ENCODE measurements around the gene PLAAT2. TPM values are rescaled to one million over a fixed set of nuclear protein-coding genes. Genes with fewer than 3 reads are reported as not detected.

Gene PLAAT2
- polyA plus RNA-seq (2013, experiment 1 of 4) = not detected
- not detected for polyA plus RNA-seq (2013, experiment 2 of 4)
- polyA plus RNA-seq (2013, experiment 3 of 4) = not detected
- not detected for polyA plus RNA-seq (2013, experiment 4 of 4)

GRCh38 chr11:63563201-63564055 lies at the start of gene PLAAT2:
TSS of gene PLAAT2 (minus strand) at chr11:63563379. CDS start at chr11:63563324, 55 bp downstream.
- WGBS, 2 experiments = 93 to 94% methylated on average over 13 of the region's 13 CpGs
- no peaks in the 10 kb centered on the region for H3K36me3 ChIP-seq (ENCODE audit: control insufficient read depth, insufficient read depth, low read length)

DNA sequence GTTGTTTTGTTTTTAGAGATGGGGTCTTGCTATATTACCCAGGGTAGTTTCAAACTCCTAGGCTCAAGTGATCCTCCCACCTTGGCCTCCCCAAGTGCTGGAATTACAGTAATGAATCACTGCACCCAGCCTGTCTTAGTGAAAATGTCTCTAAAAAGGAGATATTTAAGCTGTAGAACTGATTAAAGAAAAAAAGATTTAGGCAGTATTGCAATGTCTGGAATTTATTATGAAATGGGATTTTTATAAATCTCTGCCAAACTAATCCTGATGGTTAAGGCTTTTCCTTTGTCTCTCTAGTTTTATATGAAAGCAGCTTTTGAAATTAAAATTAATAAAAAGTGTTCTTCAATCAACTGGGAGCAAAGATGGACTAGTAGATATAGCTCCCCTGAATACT lies 49.0 kb upstream of the PLAAT2 start:
- Histone ChIP-seq H3K4me1 (ENCODE audit: control insufficient read depth, insufficient read depth, low read length) (peaks cover 6% of the 10 kb centered on the region), H3K9me3 (ENCODE audit: control insufficient read depth, low read length) (no peaks in the 10 kb centered on the region), H3K27me3 (ENCODE audit: control insufficient read depth, insufficient read depth, low read length, poor library complexity, severe bottlenecking) (peaks cover 75% of the 10 kb centered on the region), H3K27ac (ENCODE audit: insufficient read depth, low read depth, low read length, poor library complexity, severe bottlenecking) (no peak overlapping the region), H3K4me3 (ENCODE audit: insufficient read depth, low read depth, low read length) (no peak overlapping the region), H3K36me3 (ENCODE audit: control insufficient read depth, insufficient read depth, low read length) (no peaks in the 10 kb centered on the region)

More at GRCh38 chr11:63563201-63564055, at the start of gene PLAAT2:
- Histone ChIP-seq H3K4me3 (ENCODE audit: insufficient read depth, low read depth, low read length) (no peak within 1 kb of the TSS), H3K9me3 (ENCODE audit: control insufficient read depth, low read length) (no peaks in the 10 kb centered on the region), H3K27me3 (ENCODE audit: control insufficient read depth, insufficient read depth, low read length, poor library complexity, severe bottlenecking) (no peaks in the 10 kb centered on the region), H3K4me1 (ENCODE audit: control insufficient read depth, insufficient read depth, low read length) (no peaks in the 10 kb centered on the region), H3K27ac (ENCODE audit: insufficient read depth, low read depth, low read length, poor library complexity, severe bottlenecking) (no peak within 1 kb of the TSS)

GRCh38 chr11:63611395-63611747 lies 48.2 kb upstream of the PLAAT2 start:
- WGBS, 2 experiments = 59 to 64% methylated on average over 1 of the region's 1 CpG
- peaks cover 75% of the 10 kb centered on the region for H3K27me3 ChIP-seq (ENCODE audit: control insufficient read depth, insufficient read depth, low read length, poor library complexity, severe bottlenecking)

GRCh38 chr11:63610604-63611394 lies 47.6 kb upstream of the PLAAT2 start:
- Histone ChIP-seq H3K9me3 (ENCODE audit: control insufficient read depth, low read length) (no peaks in the 10 kb centered on the region), H3K4me3 (ENCODE audit: insufficient read depth, low read depth, low read length) (no peak overlapping the region), H3K4me1 (ENCODE audit: control insufficient read depth, insufficient read depth, low read length) (peaks cover 6% of the 10 kb centered on the region), H3K27me3 (ENCODE audit: control insufficient read depth, insufficient read depth, low read length, poor library complexity, severe bottlenecking) (peaks cover 73% of the 10 kb centered on the region), H3K36me3 (ENCODE audit: control insufficient read depth, insufficient read depth, low read length) (no peaks in the 10 kb centered on the region), H3K27ac (ENCODE audit: insufficient read depth, low read depth, low read length, poor library complexity, severe bottlenecking) (no peak overlapping the region)
- WGBS, 2 experiments = 9 to 13% methylated on average over 14 of the region's 14 CpGs

More at GRCh38 chr11:63611395-63611747, 48.2 kb upstream of the PLAAT2 start:
- Histone ChIP-seq H3K4me3 (ENCODE audit: insufficient read depth, low read depth, low read length) (no peak overlapping the region), H3K4me1 (ENCODE audit: control insufficient read depth, insufficient read depth, low read length) (peaks cover 6% of the 10 kb centered on the region), H3K27ac (ENCODE audit: insufficient read depth, low read depth, low read length, poor library complexity, severe bottlenecking) (no peak overlapping the region), H3K36me3 (ENCODE audit: control insufficient read depth, insufficient read depth, low read length) (no peaks in the 10 kb centered on the region), H3K9me3 (ENCODE audit: control insufficient read depth, low read length) (no peaks in the 10 kb centered on the region)

- H3K4me3 ChIP-seq (ENCODE audit: insufficient read depth, low read depth, low read length) = no peak overlapping the region
These were observed 46.9 kb upstream of the PLAAT2 start for GRCh38 chr11:63609971-63610580.

DNA sequence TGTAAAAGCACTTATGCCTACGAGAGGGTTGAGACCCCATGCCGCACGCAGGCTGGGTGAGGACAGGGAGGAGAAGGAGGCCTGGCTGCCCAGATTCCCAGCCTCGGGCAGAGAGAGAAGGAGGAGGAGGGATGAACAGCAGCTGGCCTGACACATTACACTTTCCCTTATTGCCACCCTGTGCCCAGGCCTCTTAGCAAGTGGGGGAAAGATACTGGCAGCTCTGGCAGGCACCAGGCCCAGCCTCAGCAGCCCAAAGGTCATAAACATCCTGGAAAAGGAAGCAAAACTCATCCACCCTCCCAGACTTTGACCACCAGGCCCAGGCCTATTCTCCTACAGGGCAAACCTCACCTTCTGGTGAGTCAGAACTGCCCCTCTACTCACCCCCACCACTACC lies 46.4 kb upstream of the PLAAT2 start:
- no peak overlapping the region for H3K4me3 ChIP-seq (ENCODE audit: insufficient read depth, low read depth, low read length)
- H3K27ac ChIP-seq (ENCODE audit: insufficient read depth, low read depth, low read length, poor library complexity, severe bottlenecking) = no peak overlapping the region
- 85 to 86% methylated on average over 3 to 4 of the region's 4 CpGs for WGBS, 2 experiments
- peaks cover 65% of the 10 kb centered on the region for H3K27me3 ChIP-seq (ENCODE audit: control insufficient read depth, insufficient read depth, low read length, poor library complexity, severe bottlenecking)
- no peaks in the 10 kb centered on the region for H3K9me3 ChIP-seq (ENCODE audit: control insufficient read depth, low read length)
- H3K36me3 ChIP-seq (ENCODE audit: control insufficient read depth, insufficient read depth, low read length) = no peaks in the 10 kb centered on the region
- peaks cover 6% of the 10 kb centered on the region for H3K4me1 ChIP-seq (ENCODE audit: control insufficient read depth, insufficient read depth, low read length)

More at GRCh38 chr11:63609971-63610580, 46.9 kb upstream of the PLAAT2 start:
- peaks cover 6% of the 10 kb centered on the region for H3K4me1 ChIP-seq (ENCODE audit: control insufficient read depth, insufficient read depth, low read length)
- H3K27ac ChIP-seq (ENCODE audit: insufficient read depth, low read depth, low read length, poor library complexity, severe bottlenecking) = no peak overlapping the region
- H3K9me3 ChIP-seq (ENCODE audit: control insufficient read depth, low read length) = no peaks in the 10 kb centered on the region
- 77 to 79% methylated on average over 14 of the region's 14 CpGs for WGBS, 2 experiments
- H3K27me3 ChIP-seq (ENCODE audit: control insufficient read depth, insufficient read depth, low read length, poor library complexity, severe bottlenecking) = peaks cover 68% of the 10 kb centered on the region
- H3K36me3 ChIP-seq (ENCODE audit: control insufficient read depth, insufficient read depth, low read length) = no peaks in the 10 kb centered on the region

DNA sequence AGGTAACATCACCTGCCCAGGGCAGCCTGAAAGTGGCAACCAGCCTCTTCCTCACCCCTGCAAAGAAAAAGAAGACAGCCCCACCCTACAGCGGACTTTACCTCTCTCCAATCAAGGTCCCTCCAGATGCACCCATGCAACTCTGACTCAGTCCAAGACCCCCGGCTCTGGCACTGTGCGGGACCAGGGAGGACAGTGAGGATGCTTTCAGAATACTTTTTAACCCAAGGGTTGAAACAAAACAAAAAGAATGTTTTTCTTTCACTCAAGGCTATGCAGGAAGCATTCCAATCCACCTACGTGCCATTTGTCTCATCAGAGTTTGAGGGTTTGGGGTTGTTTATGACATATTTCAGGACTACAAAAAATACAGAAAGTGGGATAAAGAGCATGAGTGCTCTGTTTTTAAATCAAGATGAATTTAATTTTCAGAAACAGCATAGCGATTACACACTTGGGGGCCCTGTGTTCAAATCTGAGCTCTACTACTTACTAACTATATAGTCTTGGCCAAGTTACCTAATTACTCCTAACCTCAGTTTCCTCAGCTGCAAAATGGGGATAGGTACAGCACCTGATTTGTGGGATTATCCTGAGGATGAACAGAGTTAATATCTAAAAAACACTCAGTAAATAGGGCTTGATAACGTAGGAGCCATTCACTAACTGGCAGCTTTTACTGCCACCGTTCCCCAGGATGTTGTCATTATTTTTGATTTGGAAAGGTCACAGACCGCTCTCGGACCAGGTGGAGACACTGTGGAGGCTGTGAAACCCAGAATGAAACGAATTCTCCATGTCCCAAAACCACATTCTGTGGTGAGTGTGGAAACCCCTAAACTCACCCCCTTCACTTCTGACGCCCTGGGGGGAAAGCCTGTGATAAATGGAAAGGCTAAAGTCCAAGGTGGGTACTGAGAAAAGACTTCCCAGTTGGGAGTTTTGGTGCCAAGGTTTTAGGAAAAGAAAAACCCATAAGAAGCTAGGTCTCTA lies 45.5 kb upstream of the PLAAT2 start:
- Histone ChIP-seq H3K9me3 (ENCODE audit: control insufficient read depth, low read length) (no peaks in the 10 kb centered on the region), H3K36me3 (ENCODE audit: control insufficient read depth, insufficient read depth, low read length) (no peaks in the 10 kb centered on the region), H3K4me3 (ENCODE audit: insufficient read depth, low read depth, low read length) (no peak overlapping the region), H3K27me3 (ENCODE audit: control insufficient read depth, insufficient read depth, low read length, poor library complexity, severe bottlenecking) (peaks cover 56% of the 10 kb centered on the region), H3K27ac (ENCODE audit: insufficient read depth, low read depth, low read length, poor library complexity, severe bottlenecking) (no peak overlapping the region), H3K4me1 (ENCODE audit: control insufficient read depth, insufficient read depth, low read length) (peaks cover 7% of the 10 kb centered on the region)
- WGBS, 2 experiments = 87 to 93% methylated on average over 10 to 11 of the region's 11 CpGs

- Histone ChIP-seq H3K27ac (ENCODE audit: insufficient read depth, low read depth, low read length, poor library complexity, severe bottlenecking) (peak overlapping the region; percentile 8), H3K27me3 (ENCODE audit: control insufficient read depth, insufficient read depth, low read length, poor library complexity, severe bottlenecking) (peaks cover 2% of the 10 kb centered on the region), H3K4me3 (ENCODE audit: insufficient read depth, low read depth, low read length) (no peak overlapping the region), H3K36me3 (ENCODE audit: control insufficient read depth, insufficient read depth, low read length) (no peaks in the 10 kb centered on the region), H3K4me1 (ENCODE audit: control insufficient read depth, insufficient read depth, low read length) (peaks cover 7% of the 10 kb centered on the region), H3K9me3 (ENCODE audit: control insufficient read depth, low read length) (no peaks in the 10 kb centered on the region)
- 33 to 39% methylated on average over 3 of the region's 3 CpGs for WGBS, 2 experiments
These were observed 40.0 kb upstream of the PLAAT2 start for GRCh38 chr11:63603180-63603518.

Measured in ectodermal cell (in vitro differentiated cells).